ENCODE results near the gene MYBPC1. TPM values are rescaled to one million over a fixed set of nuclear protein-coding genes. Genes with fewer than 3 reads are reported as not detected.

MYBPC1 gene
- total and polyA plus RNA-seq, 4 donors = 0.06 to 0.07 TPM; not detected in 2

GRCh38 chr12:101608301-101609133, 13.7 kb downstream of the MYBPC1 start:
- no peak overlapping the region for H3K9ac ChIP-seq (ENCODE audit: insufficient read depth in 1 of 2, low read length in 2 of 2)
- H3K9me3 ChIP-seq (ENCODE audit: control insufficient read depth in 4 of 4, insufficient read depth in 3 of 4, low read length in 3 of 4) = no peaks in the 10 kb centered on the region
- peaks cover 0 to 4% (median 0%) of the 10 kb centered on the region in 5 donors for H3K4me1 ChIP-seq (ENCODE audit: control insufficient read depth in 5 of 5, insufficient read depth in 5 of 5, low read length in 5 of 5)
- WGBS, 2 donors = 63 to 84% methylated on average over 10 of the region's 10 CpGs
- no peaks in the 10 kb centered on the region for H3K36me3 ChIP-seq (ENCODE audit: control insufficient read depth in 4 of 4, insufficient read depth in 4 of 4, low read length in 4 of 4)
- no peak for TF ChIP-seq CTCF (IDR thresholded peaks at IDR 0.05; ENCODE audit: control extremely low read depth, extremely low read depth)
- no peak for ATAC-seq (ENCODE audit: insufficient read depth, low FRiP score)
- no peak overlapping the region for H3K27ac ChIP-seq (ENCODE audit: low read depth in 1 of 2, low read length in 1 of 2)
- H3K4me3 ChIP-seq = no peak overlapping the region
- peak; percentile 38 to 80 (median 63) for DNase-seq
- no peaks in the 10 kb centered on the region for H3K27me3 ChIP-seq (ENCODE audit: control insufficient read depth in 3 of 3, insufficient read depth in 3 of 3, low read length in 2 of 3)

GRCh38 chr12:101609198-101609597, 14.4 kb downstream of the MYBPC1 start:
- Histone ChIP-seq H3K27me3 (ENCODE audit: control insufficient read depth in 3 of 3, insufficient read depth in 3 of 3, low read length in 2 of 3) (no peaks in the 10 kb centered on the region), H3K36me3 (ENCODE audit: control insufficient read depth in 4 of 4, insufficient read depth in 4 of 4, low read length in 4 of 4) (no peaks in the 10 kb centered on the region), H3K4me3 (no peak overlapping the region), H3K27ac (ENCODE audit: low read depth in 1 of 2, low read length in 1 of 2) (no peak overlapping the region), H3K4me1 (ENCODE audit: control insufficient read depth in 5 of 5, insufficient read depth in 5 of 5, low read length in 5 of 5) (peaks cover 0 to 4% (median 0%) of the 10 kb centered on the region in 5 donors), H3K9me3 (ENCODE audit: control insufficient read depth in 4 of 4, insufficient read depth in 3 of 4, low read length in 3 of 4) (no peaks in the 10 kb centered on the region), H3K9ac (ENCODE audit: insufficient read depth in 1 of 2, low read length in 2 of 2) (no peak overlapping the region)
- 94 to 98% methylated on average over 4 of the region's 4 CpGs for WGBS, 2 donors
- TF ChIP-seq CTCF (IDR thresholded peaks at IDR 0.05; ENCODE audit: control extremely low read depth, extremely low read depth) = no peak
- ATAC-seq (ENCODE audit: insufficient read depth, low FRiP score) (no peak), DNase-seq (no peak)

- Histone ChIP-seq H3K9me3 (ENCODE audit: control insufficient read depth in 4 of 4, insufficient read depth in 3 of 4, low read length in 3 of 4) (no peaks in the 10 kb centered on the region), H3K36me3 (ENCODE audit: control insufficient read depth in 4 of 4, insufficient read depth in 4 of 4, low read length in 4 of 4) (no peaks in the 10 kb centered on the region), H3K27ac (ENCODE audit: low read depth in 1 of 2, low read length in 1 of 2) (no peak overlapping the region), H3K4me3 (no peak overlapping the region), H3K9ac (ENCODE audit: insufficient read depth in 1 of 2, low read length in 2 of 2) (no peak overlapping the region), H3K27me3 (ENCODE audit: control insufficient read depth in 3 of 3, insufficient read depth in 3 of 3, low read length in 2 of 3) (no peaks in the 10 kb centered on the region), H3K4me1 (ENCODE audit: control insufficient read depth in 5 of 5, insufficient read depth in 5 of 5, low read length in 5 of 5) (peaks cover 0 to 27% (median 6%) of the 10 kb centered on the region in 5 donors)
- 81 to 95% methylated on average over 7 of the region's 7 CpGs for WGBS, 2 donors
- ATAC-seq (ENCODE audit: insufficient read depth, low FRiP score) (no peak), DNase-seq (no peak)
- no peak for TF ChIP-seq CTCF (IDR thresholded peaks at IDR 0.05; ENCODE audit: control extremely low read depth, extremely low read depth)
These were observed 17.6 kb downstream of the MYBPC1 start for GRCh38 chr12:101612160-101612916.

Measured in lung (tissue), 12 donors.